ENCODE results near the gene FOXP1. TPM values are rescaled to one million over a fixed set of nuclear protein-coding genes. Genes with fewer than 3 reads are reported as not detected.
A peak's percentile ranks its signal among the peaks of the same experiment; 100 is the strongest.

FOXP1 gene
- total and polyA plus RNA-seq, 9 of the 15 experiments (the other 6 are each of a cell fraction or from before 2014, with no cell fraction given), result 7.7 to 34.5 (median 13.7) TPM

- 72% methylated on average over 5 of the region's 5 CpGs for WGBS (ENCODE audit: insufficient coverage, low coverage, missing lambda C conversion rate)
- no peak overlapping the region for H3K4me2 ChIP-seq (ENCODE audit: insufficient read depth, low read length)
- no peaks in the 10 kb centered on the region for H4K20me1 ChIP-seq (replicated peaks; ENCODE audit: control insufficient read depth, insufficient read depth, low read length)
- H3K4me1 ChIP-seq (replicated peaks in 1 of 2; ENCODE audit: control insufficient read depth in 2 of 2, insufficient read depth in 2 of 2, low read length in 2 of 2), result no peaks in the 10 kb centered on the region
- FAIRE-seq (no peak), ATAC-seq (no peak), DNase-seq (ENCODE audit: extremely low read depth in 1 of 4, low spot score in 3 of 4) (no peak)
- no peaks in the 10 kb centered on the region for H3K9me3 ChIP-seq (replicated peaks; ENCODE audit: control insufficient read depth, insufficient read depth, low read depth, low read length)
- intact Hi-C loops (cut with micrococcal nuclease) (no loop called here), in situ Hi-C loops (cut with MboI) (no loop called here)
- ChIA-PET POLR2A (no interaction called here), CTCF (ENCODE audit: low intra/inter-chr PET ratio) (interaction anchor here (0.6 kb wide), 1 partner anchor 978 kb away, joined by 3 read pairs; no protein-coding TSS in a partner anchor)
- H3K9me1 ChIP-seq (ENCODE audit: control insufficient read depth, insufficient read depth, low read length), result no peaks in the 10 kb centered on the region
- no peak overlapping the region for H3K9ac ChIP-seq (ENCODE audit: insufficient read depth in 1 of 2, low read depth in 2 of 2, low read length in 2 of 2)
- H3K27me3 ChIP-seq (ENCODE audit: control insufficient read depth in 2 of 2, insufficient read depth in 2 of 2, low read length in 2 of 2), result no peaks in the 10 kb centered on the region
- no TSS peak for BruUV-seq (replicated peaks)
- no peak overlapping the region for H2AFZ ChIP-seq (ENCODE audit: low read depth, low read length)
- H3K36me3 ChIP-seq (ENCODE audit: control insufficient read depth, insufficient read depth, low read length), result peaks cover 50% of the 10 kb centered on the region; the same call in 1 of the 3 replicates
- TF ChIP-seq MAFF (IDR thresholded peaks at IDR 0.05; ENCODE audit: low read length), result peak; percentile 21
- TF ChIP-seq MAFG (tag; conservative IDR thresholded peaks at IDR 0.05), result 0 out of 2 replicates have a peak, but pooled peaks have one; percentile 42
- TF ChIP-seq C11orf30 (IDR thresholded peaks at IDR 0.05; ENCODE audit: low read depth), result peak; percentile 13; the same call in 1 of the 2 replicates
- TF ChIP-seq FOXA3 (CRISPR knock-in tag; conservative IDR thresholded peaks at IDR 0.05 in 1 of 2, IDR thresholded peaks at IDR 0.05 in 1 of 2), result no peak
- TF ChIP-seq ZNF431 (CRISPR knock-in tag; IDR thresholded peaks at IDR 0.05), result no peak
- TF ChIP-seq NFE2 (IDR thresholded peaks at IDR 0.05; ENCODE audit: low read depth), result 0 out of 2 replicates have a peak, but pooled peaks have one; percentile 41
- TF ChIP-seq NFE2L1 (tag; IDR thresholded peaks at IDR 0.05; ENCODE audit: borderline replicate concordance, low read depth), result peak; percentile 37; the same call in 1 of the 2 replicates
- H3K4me3 ChIP-seq, result no peak overlapping the region
- no peak overlapping the region for H3K27ac ChIP-seq (ENCODE audit: extremely low read depth, low read depth, low read length)
- no peaks in the 10 kb centered on the region for H3K79me2 ChIP-seq (ENCODE audit: control insufficient read depth, insufficient read depth, low read length)
Measured at GRCh38 chr3:70990723-70991122, 592.8 kb downstream of the FOXP1 start.
